SW 1271 (cell line): ENCODE results near the gene AFF1.

Experiments
- DNase-seq, 2 experiments: peaks; one replicate each; lab custom pipeline; 2025; lab: John Stamatoyannopoulos, UW

AFF1 gene

DNA sequence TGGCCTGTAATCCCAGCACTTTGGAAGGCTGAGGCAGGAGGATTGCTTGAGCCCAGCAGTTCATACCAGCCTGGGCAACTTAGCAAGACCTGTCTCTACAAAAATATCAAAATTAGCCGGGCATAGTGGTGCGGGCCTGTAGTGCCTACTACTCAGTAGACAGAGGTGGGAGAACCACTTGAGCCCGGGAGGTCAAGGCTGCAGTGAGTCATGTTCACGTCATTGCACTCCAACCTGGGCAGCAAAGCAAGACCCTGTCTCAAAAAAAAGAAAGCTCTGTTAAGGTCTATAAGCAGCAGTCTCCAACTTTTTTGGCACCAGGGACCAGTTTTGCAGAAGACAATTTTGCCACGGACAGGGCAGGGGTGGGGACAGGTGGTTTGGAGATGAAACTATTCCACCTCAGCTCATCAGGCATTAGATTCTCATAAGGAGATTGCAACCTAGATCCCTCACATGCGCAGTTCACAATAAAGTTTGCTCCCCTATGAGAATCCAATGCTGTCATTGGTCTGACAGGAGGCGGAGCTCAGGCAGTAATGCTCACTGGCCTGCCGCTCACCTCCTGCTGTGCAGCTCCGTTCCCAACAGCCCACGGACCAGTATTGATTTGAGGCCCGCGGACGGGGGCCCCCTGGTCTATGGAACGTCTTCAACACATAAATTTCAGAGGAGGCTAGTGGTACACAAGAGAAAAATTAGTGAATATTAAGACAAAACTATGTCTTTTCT is 217.7 kb downstream of the AFF1 start:
- DNase-seq: no peak

DNA sequence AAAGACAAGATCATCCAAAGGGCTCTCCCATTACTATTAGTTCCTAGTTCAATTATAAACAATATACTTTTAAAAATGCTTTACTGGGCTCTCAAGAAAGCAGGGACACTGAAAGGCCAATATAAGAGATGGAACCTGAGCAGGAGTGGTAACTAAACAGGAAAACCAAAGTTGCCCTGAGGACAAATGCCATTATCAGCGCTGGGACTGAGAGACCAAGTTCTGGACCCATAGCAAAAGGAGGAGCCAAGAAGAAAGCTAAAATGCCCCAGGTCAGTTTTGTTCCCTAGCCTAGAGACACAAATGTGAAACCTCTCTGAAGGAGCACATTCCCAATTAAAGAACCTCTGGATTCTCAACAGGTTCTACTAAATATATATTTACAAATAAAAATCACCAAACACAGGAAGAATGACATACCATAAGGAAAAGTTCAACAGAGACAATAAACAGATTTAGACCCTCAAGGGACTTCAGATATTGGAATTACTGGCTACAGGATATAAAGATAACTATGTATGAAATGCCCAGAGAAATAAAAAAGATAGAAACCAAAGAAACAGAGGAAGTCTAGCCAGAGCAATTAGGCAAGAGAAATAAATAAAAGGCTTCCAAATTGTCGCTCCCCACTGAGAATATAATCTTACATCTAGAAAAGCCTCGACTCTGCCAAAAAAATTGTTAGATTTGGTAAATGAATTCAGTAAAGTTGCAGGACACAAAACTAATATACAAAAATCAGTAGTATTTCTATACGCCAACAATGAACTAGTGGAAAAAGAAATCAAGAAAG is 218.5 kb downstream of the AFF1 start:
- no peak for DNase-seq

DNA sequence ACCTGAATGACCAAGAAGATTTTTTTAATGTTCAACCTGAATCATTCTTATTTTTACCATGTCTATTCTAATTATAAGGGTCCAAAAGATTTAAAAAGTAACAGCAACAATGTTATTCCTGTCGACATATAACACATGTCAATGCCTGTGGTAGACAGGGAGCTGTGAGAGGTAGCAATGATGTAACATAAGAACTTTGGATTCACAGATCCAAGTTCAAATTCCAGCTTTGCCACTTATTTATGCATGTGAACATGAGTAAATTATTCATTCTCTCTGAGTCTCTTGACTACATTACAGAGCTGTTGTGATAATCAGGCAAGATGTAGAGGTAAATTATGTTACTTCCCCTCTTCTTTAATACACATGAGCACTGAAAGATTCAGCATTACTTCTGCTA is 231.1 kb downstream of the AFF1 start:
- DNase-seq: no peak

DNA sequence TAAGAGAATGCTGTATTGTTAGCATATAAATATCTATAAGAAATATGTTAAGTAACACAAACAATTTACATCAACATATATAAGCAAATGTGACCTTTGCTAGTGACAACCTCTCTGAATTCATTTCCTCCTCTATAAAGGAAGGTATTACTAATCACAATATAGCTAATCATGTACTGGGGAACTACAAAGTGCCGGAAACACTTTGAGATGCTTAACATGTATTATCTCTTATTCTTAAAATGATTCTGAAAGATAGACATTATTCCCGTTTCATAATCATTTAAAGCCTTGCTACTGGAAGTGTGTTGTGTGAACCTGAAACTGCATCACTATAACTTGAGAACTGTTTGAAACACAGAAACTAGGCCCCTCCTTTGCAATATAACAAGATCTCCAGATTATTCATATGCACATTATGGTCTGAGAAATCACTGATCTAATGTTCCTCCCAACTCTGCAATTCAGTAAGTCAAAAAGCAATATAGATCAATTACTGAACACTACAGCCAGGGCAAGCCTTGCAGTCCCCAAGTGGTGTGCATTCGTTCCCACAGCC is 231.6 kb downstream of the AFF1 start:
- DNase-seq: no peak

DNA sequence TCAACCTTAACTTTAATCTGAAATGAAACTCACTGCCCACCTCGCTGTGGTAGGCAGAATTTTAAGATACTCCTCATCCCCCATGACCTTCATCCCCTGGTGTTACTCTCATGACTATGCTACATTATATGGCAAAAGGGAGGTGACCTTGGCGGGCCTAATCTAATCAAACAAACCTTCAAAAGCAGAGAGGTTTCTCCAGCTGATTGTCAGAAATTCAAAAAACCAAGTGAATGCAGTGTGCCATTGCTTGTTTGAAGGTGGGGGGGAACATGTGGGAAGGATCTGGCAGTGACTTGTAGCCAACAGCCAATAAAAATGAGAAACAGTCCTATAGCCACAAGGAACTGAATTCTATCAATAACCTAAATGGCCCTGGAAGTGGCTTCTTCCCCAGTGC is 237.1 kb downstream of the AFF1 start:
- DNase-seq: no peak

DNA sequence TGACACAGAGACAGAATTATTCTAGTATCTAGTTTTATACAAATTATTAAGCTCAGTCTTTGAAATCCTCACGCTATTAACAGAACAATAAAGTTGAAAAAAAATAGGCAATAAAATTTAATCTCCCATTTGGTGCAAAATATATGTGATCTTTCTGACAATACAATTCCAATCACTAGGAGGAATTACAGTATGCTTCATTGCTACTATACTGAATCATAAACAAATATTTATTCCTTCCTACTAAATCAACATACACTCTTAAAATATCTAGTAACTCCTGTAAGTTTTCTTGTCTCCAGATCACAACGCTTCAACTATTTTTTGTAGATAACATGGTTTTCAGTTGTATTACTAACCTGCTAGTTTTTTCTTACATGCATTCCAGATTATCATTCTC is 239.9 kb downstream of the AFF1 start:
- DNase-seq: no peak

DNA sequence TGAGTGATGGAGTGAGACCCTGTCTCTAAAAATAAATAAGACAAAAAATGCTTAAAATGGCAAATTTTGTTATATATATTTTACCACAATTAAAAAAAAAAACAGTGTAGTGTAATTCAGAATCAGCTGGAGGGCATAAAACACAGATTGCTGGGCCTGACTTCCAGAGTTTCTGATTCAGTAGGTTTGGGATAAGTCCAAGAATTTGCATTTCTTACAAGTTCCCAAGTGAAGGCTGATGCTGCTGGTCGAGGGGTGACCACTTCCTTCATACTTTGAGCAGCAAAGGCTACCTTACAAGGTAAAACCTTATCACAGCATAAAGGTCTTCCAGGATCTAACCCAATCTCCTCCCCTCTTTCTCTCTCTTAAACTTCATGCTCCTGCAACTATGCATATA is 244.9 kb downstream of the AFF1 start:
- no peak for DNase-seq

DNA sequence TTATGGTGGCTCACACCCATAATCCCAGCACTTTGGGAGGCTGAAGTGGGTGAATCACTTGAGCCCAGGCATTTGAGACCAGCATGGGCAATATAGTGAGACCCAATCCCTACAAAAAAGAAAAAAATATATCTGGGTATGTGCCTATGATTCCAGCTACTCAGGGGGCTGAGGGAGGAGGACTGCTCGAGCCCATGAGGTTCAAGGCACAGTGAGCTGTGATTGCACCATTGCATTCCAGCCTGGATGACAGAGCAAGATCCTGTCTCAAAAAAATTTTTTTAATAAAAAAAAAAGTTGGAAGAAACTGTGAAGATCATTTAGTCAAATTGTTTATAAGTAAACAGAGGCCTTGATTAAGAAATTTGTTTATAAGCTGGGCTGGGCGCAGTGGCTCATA is 246.0 kb downstream of the AFF1 start:
- DNase-seq: no peak

DNA sequence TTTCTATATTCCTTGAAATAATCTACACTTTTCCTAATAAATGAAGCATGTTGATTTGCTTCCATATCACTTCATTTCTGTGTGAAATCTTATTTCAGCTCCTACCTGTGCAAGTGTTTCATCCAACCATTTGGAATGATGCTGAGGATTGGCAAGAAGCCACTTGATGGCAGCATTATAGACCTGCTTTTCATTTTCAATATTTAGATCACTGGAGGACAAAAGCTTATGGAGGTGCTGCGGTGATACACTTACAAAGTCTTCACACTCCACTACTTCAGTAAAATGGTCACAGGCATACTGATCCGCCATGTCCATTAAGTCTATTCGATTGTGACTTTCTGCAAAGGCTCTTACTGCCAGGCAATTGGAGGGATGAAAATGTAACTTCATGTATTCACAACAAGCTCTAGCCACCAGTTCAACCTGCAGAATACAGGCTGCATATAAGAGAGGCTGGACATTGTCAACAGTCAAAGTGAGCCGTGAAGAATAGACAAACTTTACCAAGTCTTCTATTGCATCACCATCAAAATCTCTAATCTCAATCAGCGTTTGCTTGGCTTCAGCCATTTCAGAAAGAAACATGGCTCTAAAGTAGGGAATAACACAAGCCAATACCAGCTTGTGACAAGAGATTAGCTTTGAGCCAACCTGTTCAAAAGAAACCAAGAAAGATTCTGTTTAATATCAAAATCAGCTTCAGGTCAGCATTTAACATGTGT is 250.5 kb downstream of the AFF1 start:
- DNase-seq: no peak

DNA sequence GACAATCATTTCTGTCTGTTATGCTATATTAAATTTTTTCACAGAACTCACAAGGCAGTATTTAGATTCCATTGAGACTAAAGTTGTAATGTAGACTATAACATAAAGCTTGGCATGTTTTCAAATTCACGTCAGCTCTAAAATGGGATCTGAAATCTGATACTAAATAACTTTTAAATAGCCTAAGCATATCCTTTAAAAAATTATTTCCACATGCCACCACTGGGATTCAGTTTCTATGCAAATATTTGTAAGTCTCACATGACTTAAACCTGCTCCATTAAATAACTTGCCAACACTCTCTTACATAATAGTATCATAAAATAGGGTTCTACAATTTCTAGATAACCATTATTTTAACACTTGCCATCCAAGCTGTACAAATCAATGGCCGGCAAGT is 253.2 kb downstream of the AFF1 start:
- DNase-seq: no peak

DNA sequence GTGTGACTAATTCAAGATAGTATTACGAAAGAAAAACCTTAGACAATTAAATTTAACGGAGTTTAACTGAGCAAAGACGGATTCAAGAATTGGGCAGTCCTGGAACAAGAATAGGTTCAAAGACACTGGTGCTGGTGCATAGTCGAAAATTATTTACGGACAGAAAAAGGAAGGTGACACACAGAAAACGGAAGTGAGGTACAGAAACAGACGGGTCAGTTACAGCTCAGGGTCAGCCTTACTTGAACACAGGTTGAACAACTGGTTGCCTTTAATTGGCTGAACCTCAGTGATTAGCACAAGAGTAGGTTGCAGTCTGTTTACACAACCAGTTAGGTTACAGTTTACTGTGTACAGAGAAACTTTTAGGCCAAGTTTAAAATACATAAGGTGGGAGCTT is 254.1 kb downstream of the AFF1 start:
- DNase-seq: no peak
